Ectodermal cell (in vitro differentiated cells): ENCODE results near the gene RAPGEF2.

Experiments
- H3K27ac ChIP-seq: 2 replicates; pipeline ENCODE4 v1.7.0; 2013; ENCODE audit warnings: mild to moderate bottlenecking, low read depth, low read length; ENCODE audit not compliant: insufficient read depth, poor library complexity, severe bottlenecking
- H3K27me3 ChIP-seq: 2 replicates; pipeline ENCODE4 v1.7.0; 2013; ENCODE audit warnings: mild to moderate bottlenecking, low read length; ENCODE audit not compliant: insufficient read depth, control insufficient read depth, poor library complexity, severe bottlenecking
- H3K36me3 ChIP-seq: one replicate; pipeline ENCODE4 v1.7.0; 2013; ENCODE audit warnings: low read length; ENCODE audit not compliant: control insufficient read depth, insufficient read depth
- H3K4me1 ChIP-seq: one replicate; pipeline ENCODE4 v1.7.0; 2013; ENCODE audit warnings: low read length; ENCODE audit not compliant: control insufficient read depth, insufficient read depth
- H3K4me3 ChIP-seq: 2 replicates; pipeline ENCODE4 v1.7.0; 2013; ENCODE audit warnings: low read depth, low read length, control low read depth; ENCODE audit not compliant: insufficient read depth
- H3K9me3 ChIP-seq: 2 replicates; pipeline ENCODE4 v1.7.0; 2013; ENCODE audit warnings: mild to moderate bottlenecking, low read length, moderate library complexity; ENCODE audit not compliant: control insufficient read depth
- WGBS, 2 experiments: methylation state at CpG; one replicate each; pipeline ENCODE4 v1.1.7; 2013; ENCODE audit warnings: missing lambda C conversion rate in 2 of 2; 5-methylcytosine and 5-hydroxymethylcytosine counted together

The RAPGEF2 gene

GRCh38 chr4:159188646-159189045 lies 85.8 kb downstream of the RAPGEF2 start:
- H3K27me3 ChIP-seq = no peaks in the 10 kb centered on the region
- no peaks in the 10 kb centered on the region for H3K9me3 ChIP-seq
- no peaks in the 10 kb centered on the region for H3K36me3 ChIP-seq
- H3K4me3 ChIP-seq = no peak overlapping the region
- H3K4me1 ChIP-seq = no peaks in the 10 kb centered on the region
- no peak overlapping the region for H3K27ac ChIP-seq
- no CpG with 5 or more reads among the region's 1 CpG for WGBS, 2 experiments

GRCh38 chr4:159190651-159191050 lies 87.8 kb downstream of the RAPGEF2 start:
- H3K9me3 ChIP-seq = no peaks in the 10 kb centered on the region
- no peak overlapping the region for H3K4me3 ChIP-seq
- no peak overlapping the region for H3K27ac ChIP-seq
- no peaks in the 10 kb centered on the region for H3K36me3 ChIP-seq
- no peaks in the 10 kb centered on the region for H3K4me1 ChIP-seq
- 93 to 97% methylated on average over 1 of the region's 2 CpGs for WGBS, 2 experiments
- no peaks in the 10 kb centered on the region for H3K27me3 ChIP-seq

DNA sequence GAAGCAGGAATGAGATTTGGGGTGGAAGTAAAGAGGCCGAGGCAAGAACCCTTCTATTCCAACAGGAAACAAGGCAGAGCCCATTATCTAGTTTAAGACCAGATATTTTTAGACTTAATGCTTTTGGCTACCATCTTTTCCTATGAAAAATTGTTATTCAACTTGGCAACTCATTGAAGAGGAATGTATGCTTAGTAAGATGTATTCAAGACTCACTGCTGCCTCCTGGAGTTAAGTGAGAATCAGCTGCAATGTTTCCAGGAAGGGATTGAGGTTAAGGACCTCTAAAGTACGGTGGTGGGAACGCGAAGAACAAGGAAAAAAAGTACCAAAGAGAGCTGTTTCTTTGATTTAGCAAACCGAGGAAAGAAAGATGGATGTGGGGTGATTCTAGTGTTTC lies 89.1 kb downstream of the RAPGEF2 start:
- Histone ChIP-seq H3K27me3 (no peaks in the 10 kb centered on the region), H3K9me3 (no peaks in the 10 kb centered on the region), H3K36me3 (no peaks in the 10 kb centered on the region), H3K27ac (no peak overlapping the region), H3K4me1 (no peaks in the 10 kb centered on the region), H3K4me3 (no peak overlapping the region)
- 37 to 49% methylated on average over 4 to 5 of the region's 5 CpGs for WGBS, 2 experiments

- Histone ChIP-seq H3K9me3 (no peaks in the 10 kb centered on the region), H3K27me3 (no peaks in the 10 kb centered on the region), H3K4me3 (no peak overlapping the region), H3K36me3 (no peaks in the 10 kb centered on the region), H3K27ac (no peak overlapping the region), H3K4me1 (no peaks in the 10 kb centered on the region)
- 100% methylated on average over 1 of the region's 1 CpG for WGBS, 2 experiments
These were observed 90.3 kb downstream of the RAPGEF2 start for GRCh38 chr4:159193046-159193620.

GRCh38 chr4:159195361-159195769 lies 92.5 kb downstream of the RAPGEF2 start:
- no peaks in the 10 kb centered on the region for H3K4me1 ChIP-seq
- no peaks in the 10 kb centered on the region for H3K9me3 ChIP-seq
- H3K36me3 ChIP-seq = no peaks in the 10 kb centered on the region
- no peaks in the 10 kb centered on the region for H3K27me3 ChIP-seq
- no peak overlapping the region for H3K4me3 ChIP-seq
- 93 to 98% methylated on average over 2 to 5 of the region's 5 CpGs for WGBS, 2 experiments
- H3K27ac ChIP-seq = no peak overlapping the region

DNA sequence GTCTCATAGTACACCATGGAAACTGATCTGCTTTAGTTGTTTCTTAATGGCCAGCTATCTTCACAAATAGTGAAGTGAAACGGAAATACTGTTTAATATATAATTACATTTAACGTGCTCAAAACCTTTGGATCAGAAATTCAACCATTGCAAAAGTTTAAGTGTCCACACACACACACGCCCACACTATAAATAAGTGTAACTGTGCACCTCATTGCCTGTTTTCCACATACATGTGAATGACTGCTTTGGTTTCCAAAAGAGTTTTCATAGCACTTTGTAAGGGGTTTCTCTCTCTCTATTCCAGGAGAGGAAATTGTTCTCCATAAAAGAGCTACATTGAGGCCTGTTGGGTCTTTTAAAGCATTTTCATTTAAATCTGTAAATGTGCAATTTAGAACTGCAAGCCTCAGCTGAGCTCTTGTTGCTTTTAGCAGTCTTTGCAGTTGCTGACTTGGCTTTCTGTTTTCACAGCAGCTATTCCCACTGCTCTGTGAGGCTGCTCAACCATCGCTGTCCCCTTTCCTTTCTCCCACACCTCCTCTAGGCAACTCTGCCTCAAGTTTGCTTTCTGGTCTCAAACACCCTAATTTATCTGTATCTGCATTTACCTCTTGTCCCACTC lies 94.5 kb downstream of the RAPGEF2 start:
- no peaks in the 10 kb centered on the region for H3K36me3 ChIP-seq
- WGBS, 2 experiments = 78 to 82% methylated on average over 3 to 4 of the region's 4 CpGs
- H3K9me3 ChIP-seq = no peaks in the 10 kb centered on the region
- no peaks in the 10 kb centered on the region for H3K27me3 ChIP-seq
- no peak overlapping the region for H3K4me3 ChIP-seq
- no peak overlapping the region for H3K27ac ChIP-seq
- H3K4me1 ChIP-seq = no peaks in the 10 kb centered on the region

DNA sequence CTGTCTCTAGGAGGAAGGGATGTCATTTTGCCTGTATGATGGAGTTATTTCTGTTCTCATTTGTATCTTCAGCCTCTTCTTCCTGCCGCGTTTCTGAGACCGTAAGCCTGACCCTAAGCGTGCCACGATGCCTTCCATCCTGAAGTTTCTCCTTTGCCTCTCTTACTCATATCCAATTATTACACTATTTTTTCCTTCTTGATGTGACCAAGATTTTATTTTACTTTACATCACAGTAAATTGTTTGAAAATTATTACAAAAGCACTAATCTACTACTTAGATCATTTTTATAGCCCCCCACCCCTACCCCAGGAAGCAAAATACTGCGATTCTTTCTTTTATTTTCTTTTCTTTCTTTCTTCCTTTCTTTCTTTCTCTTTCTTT lies 95.0 kb downstream of the RAPGEF2 start:
- 93 to 94% methylated on average over 6 of the region's 6 CpGs for WGBS, 2 experiments
- Histone ChIP-seq H3K27ac (no peak overlapping the region), H3K4me1 (no peaks in the 10 kb centered on the region), H3K36me3 (no peaks in the 10 kb centered on the region), H3K27me3 (no peaks in the 10 kb centered on the region), H3K4me3 (no peak overlapping the region), H3K9me3 (no peaks in the 10 kb centered on the region)

- no peaks in the 10 kb centered on the region for H3K27me3 ChIP-seq
- no CpG with 5 or more reads among the region's 1 CpG for WGBS, 2 experiments
- no peak overlapping the region for H3K27ac ChIP-seq
- no peak overlapping the region for H3K4me3 ChIP-seq
- no peaks in the 10 kb centered on the region for H3K4me1 ChIP-seq
- no peaks in the 10 kb centered on the region for H3K9me3 ChIP-seq
- no peaks in the 10 kb centered on the region for H3K36me3 ChIP-seq
These were observed 96.9 kb downstream of the RAPGEF2 start for GRCh38 chr4:159199826-159200225.

DNA sequence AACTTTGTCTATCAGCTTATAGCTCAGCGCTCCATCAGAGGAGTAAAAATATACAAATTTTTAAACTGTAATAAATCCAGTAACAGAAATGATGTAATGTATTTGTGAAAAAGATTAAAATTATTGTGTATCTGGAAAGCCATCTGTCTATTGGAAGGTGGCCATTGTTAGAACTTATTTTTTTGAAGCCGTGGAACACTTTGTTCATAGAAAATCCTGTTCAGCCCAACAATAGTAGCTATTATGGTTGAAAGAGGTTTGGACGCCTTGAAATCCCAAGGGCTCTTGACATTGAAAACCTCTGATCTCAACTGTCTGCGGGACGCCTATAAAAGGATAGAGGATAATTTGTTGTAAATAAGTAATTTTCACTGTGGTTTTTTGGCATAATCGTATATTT lies 98.3 kb downstream of the RAPGEF2 start:
- H3K27ac ChIP-seq = no peak overlapping the region
- H3K9me3 ChIP-seq = no peaks in the 10 kb centered on the region
- 93 to 94% methylated on average over 5 of the region's 6 CpGs for WGBS, 2 experiments
- H3K27me3 ChIP-seq = no peaks in the 10 kb centered on the region
- H3K36me3 ChIP-seq = no peaks in the 10 kb centered on the region
- no peaks in the 10 kb centered on the region for H3K4me1 ChIP-seq
- H3K4me3 ChIP-seq = no peak overlapping the region

DNA sequence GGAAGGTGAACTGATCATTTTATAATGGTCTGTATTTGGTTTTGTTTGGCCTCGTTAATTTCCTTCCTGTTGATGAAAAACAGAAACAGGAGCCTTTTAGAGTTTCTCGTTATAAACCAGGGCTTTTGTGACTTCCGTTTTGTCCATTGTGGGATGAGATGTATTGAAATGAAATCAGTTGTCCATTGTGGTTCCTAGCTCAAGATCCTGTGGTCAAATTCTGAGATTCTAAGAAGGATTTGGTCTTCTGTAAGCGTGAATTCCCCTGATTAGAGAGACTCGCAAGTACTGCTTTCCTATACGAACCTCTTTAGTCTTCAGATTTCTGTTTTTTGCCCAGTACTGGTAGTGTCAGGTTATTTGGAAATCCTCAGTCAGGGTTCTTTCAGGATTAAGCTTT lies 101.7 kb downstream of the RAPGEF2 start:
- Histone ChIP-seq H3K4me1 (no peaks in the 10 kb centered on the region), H3K27ac (no peak overlapping the region), H3K9me3 (no peaks in the 10 kb centered on the region), H3K4me3 (no peak overlapping the region), H3K27me3 (no peaks in the 10 kb centered on the region), H3K36me3 (no peaks in the 10 kb centered on the region)
- WGBS, 2 experiments = 84 to 86% methylated on average over 6 of the region's 6 CpGs
